ENCODE measurements around the gene MYDGF. TPM values are rescaled to one million over a fixed set of nuclear protein-coding genes. Genes with fewer than 3 reads are reported as not detected.

Gene MYDGF
- total RNA-seq, 1 experiment from 2014 or later = 250 TPM

DNA sequence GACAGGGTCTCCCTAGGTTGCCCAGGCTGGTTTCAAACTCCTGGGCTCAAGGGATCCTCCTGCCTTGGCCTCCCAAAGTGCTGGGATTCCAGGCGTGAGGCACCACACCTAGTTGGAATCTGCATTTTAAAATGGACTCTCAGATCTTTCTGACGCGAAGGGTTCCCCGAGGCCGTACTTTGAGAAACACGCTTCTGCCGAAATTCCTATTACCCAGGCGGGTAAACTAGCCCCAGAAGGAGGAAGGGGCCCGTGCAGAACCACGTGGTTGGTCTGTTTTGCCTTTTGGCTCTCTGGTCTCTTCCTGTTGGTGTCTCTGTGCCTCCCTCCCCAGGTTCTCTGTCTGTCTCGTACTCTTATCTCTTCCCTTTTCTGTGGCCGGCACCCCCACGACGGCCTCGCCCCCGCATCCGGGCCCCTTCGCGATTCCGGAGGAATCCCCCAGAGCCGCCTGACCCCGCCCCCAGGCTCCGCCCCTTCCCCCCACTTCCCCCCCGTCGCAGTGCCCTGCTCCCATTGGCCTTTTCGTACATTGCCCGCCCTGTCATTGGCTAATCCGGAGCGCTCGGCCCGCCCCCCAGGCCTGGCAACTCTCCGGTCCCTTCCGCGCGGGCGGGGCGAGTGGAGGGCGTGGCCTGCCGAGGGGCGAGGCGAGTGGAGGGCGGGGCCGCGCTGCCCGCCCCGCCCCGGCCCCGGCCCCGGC is 31.2 kb downstream of the MYDGF start, which contains the start of gene TNFAIP8L1:
Gene TNFAIP8L1 (plus strand): TSS at position 689 of the 703 bp plus-strand sequence. CDS start 12,354 bp downstream, outside the sequence.
- peak within 1 kb of the TSS; percentile 76 for H3K4me3 ChIP-seq
- H3K27ac ChIP-seq = peak within 1 kb of the TSS; percentile 67
- peaks cover 37% of the 10 kb centered on the region for H3K4me1 ChIP-seq (replicated peaks)
- DNase-seq (ENCODE audit: low read depth in 1 of 2, low spot score in 2 of 2) = peak; percentile 88 to 98
- H3K9me3 ChIP-seq (replicated peaks) = no peaks in the 10 kb centered on the region
- H3K36me3 ChIP-seq = no peaks in the 10 kb centered on the region
- no peaks in the 10 kb centered on the region for H3K27me3 ChIP-seq (replicated peaks)

DNA sequence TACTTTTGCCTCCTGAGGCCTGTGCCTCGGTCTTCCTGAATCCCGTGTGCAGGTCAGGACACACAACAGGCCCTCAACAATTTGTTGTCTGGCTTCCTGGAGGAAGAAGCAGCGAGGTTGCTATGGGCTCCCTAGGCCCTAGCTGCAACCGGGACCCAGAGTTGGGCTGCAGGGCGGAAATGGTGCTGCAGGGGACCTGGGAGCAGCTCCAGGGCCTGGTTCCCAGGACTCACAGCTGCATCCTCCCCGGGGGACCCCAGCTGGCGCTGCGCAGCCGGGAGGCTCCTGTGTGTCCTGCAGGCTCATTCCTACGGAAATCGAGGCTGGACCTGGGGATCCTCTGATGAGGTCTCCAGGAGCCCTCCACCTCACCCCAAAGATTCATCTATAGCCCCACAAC is 31.8 kb downstream of the MYDGF start:
- H3K4me1 ChIP-seq (replicated peaks) = peaks cover 44% of the 10 kb centered on the region
- H3K9me3 ChIP-seq (replicated peaks) = no peaks in the 10 kb centered on the region
- no peaks in the 10 kb centered on the region for H3K36me3 ChIP-seq
- DNase-seq (ENCODE audit: low read depth in 1 of 2, low spot score in 2 of 2) = no peak
- H3K27me3 ChIP-seq (replicated peaks) = no peaks in the 10 kb centered on the region
- H3K4me3 ChIP-seq = no peak overlapping the region
- H3K27ac ChIP-seq = no peak overlapping the region

DNA sequence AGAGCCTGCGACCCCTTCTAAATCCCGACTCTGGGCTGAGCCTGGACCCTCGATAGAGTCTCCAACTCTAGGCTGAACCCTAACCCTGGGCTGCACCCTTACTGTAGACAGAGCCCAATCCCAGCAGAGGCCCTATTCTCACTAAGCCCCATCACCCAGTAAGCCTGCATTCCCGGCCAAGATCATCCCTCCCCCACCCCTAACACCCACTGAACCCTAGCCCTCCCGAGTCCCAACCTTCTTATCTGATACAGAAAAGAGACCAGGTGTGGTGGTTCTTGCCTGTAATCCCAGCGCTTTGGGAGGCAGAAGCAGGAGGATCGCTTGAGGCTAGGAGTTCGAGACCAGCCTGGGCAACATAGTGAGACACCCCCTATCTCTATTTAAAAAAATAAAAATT is 33.4 kb downstream of the MYDGF start:
- Histone ChIP-seq H3K27me3 (replicated peaks) (no peaks in the 10 kb centered on the region), H3K27ac (no peak overlapping the region), H3K9me3 (replicated peaks) (no peaks in the 10 kb centered on the region), H3K36me3 (no peaks in the 10 kb centered on the region), H3K4me3 (no peak overlapping the region; the same call in 1 of the 2 replicates), H3K4me1 (replicated peaks) (peaks cover 45% of the 10 kb centered on the region)
- no peak for DNase-seq (ENCODE audit: low read depth in 1 of 2, low spot score in 2 of 2)

- Histone ChIP-seq H3K4me3 (peak overlapping the region; percentile 34), H3K9me3 (replicated peaks) (no peaks in the 10 kb centered on the region), H3K4me1 (replicated peaks) (peaks cover 45% of the 10 kb centered on the region), H3K27me3 (replicated peaks) (no peaks in the 10 kb centered on the region), H3K27ac (peak overlapping the region; percentile 55; the same call in 1 of the 2 replicates), H3K36me3 (no peaks in the 10 kb centered on the region)
- DNase-seq (ENCODE audit: low read depth in 1 of 2, low spot score in 2 of 2) = peak; percentile 63 to 71
Observed at GRCh38 chr19:4636151-4636717, 33.9 kb downstream of the MYDGF start.

DNA sequence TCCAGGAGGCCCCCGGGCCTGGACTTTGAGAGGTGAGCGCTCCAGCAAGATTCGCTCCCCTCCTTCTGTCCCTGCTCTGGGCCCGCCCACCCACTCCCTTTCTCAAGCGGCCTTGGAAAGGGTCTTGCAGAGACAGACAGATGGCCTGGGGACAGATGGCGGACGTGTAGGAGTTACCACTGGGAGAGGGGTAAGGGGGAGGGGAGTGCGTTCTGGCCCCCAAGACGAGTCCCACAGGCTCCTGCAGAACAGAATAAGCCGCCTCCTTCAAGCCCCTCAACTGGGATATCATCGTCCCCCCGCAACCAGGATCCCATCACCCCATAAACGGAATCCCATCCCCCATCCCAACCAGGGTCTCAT is 34.4 kb downstream of the MYDGF start:
- Histone ChIP-seq H3K9me3 (replicated peaks) (no peaks in the 10 kb centered on the region), H3K36me3 (no peaks in the 10 kb centered on the region), H3K27me3 (replicated peaks) (no peaks in the 10 kb centered on the region), H3K4me3 (peak overlapping the region; percentile 34), H3K4me1 (replicated peaks) (peaks cover 45% of the 10 kb centered on the region), H3K27ac (peak overlapping the region; percentile 55; the same call in 1 of the 2 replicates)
- DNase-seq (ENCODE audit: low read depth in 1 of 2, low spot score in 2 of 2) = no peak

DNA sequence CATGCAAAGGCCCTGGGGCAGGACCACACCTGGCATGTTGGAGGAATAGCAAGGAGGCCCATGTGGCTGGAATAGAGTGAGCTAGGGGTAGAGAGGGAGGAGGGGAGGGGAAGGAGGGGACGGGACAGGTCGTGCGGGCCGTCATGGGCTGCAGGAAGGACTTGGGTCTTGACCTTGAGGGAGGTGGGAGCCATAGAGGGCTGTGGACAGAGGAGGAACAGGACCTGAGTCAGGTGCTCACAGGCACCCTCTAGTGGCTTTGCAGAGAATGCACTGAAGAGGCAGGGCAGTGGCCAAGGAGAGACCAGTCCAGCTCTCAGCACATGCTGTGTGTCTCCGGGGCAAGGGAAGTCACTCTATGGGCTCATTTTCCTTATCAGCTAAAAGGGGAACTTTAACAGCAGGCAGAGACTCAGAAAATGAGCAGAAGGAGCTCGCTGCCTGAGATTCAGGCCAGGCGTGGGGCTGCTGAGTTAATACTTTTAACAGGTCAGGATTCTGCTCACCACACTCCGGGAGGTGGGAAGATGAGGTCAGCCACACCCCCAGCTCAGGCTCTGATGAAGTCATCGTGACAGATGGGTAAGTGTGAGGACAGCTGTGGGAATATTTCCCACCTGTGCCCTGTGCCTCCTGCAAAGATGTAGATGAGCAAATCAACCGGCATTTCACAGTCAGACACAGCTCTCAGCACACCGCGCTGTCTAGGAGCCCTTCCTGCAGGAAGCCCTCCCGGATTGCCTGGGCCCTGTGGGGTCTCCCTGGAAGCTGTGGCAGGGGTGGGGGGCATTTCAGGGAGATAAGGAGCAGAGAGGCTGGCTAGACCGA is 36.8 kb downstream of the MYDGF start:
- no peak overlapping the region for H3K27ac ChIP-seq
- H3K4me1 ChIP-seq (replicated peaks) = peaks cover 29% of the 10 kb centered on the region
- H3K9me3 ChIP-seq (replicated peaks) = no peaks in the 10 kb centered on the region
- peak; percentile 49 to 71 for DNase-seq (ENCODE audit: low read depth in 1 of 2, low spot score in 2 of 2)
- no peaks in the 10 kb centered on the region for H3K36me3 ChIP-seq
- H3K27me3 ChIP-seq (replicated peaks) = no peaks in the 10 kb centered on the region
- no peak overlapping the region for H3K4me3 ChIP-seq

GRCh38 chr19:4624733-4625362 is 45.3 kb downstream of the MYDGF start:
- no peaks in the 10 kb centered on the region for H3K36me3 ChIP-seq
- peaks cover 14% of the 10 kb centered on the region; the same call in 1 of the 2 replicates for H3K27me3 ChIP-seq (replicated peaks)
- H3K27ac ChIP-seq = no peak overlapping the region
- H3K4me3 ChIP-seq = no peak overlapping the region
- no peaks in the 10 kb centered on the region for H3K4me1 ChIP-seq (replicated peaks)
- H3K9me3 ChIP-seq (replicated peaks) = no peaks in the 10 kb centered on the region
- no peak for DNase-seq (ENCODE audit: low read depth in 1 of 2, low spot score in 2 of 2)

- Histone ChIP-seq H3K4me1 (replicated peaks) (no peaks in the 10 kb centered on the region), H3K9me3 (replicated peaks) (no peaks in the 10 kb centered on the region), H3K4me3 (no peak overlapping the region), H3K27ac (no peak overlapping the region), H3K36me3 (no peaks in the 10 kb centered on the region), H3K27me3 (replicated peaks) (peaks cover 15% of the 10 kb centered on the region; the same call in 1 of the 2 replicates)
- DNase-seq (ENCODE audit: low read depth in 1 of 2, low spot score in 2 of 2) = no peak
Observed at GRCh38 chr19:4624301-4624700, 45.8 kb downstream of the MYDGF start.

- Histone ChIP-seq H3K27me3 (replicated peaks) (peaks cover 15% of the 10 kb centered on the region; the same call in 1 of the 2 replicates), H3K27ac (no peak overlapping the region), H3K36me3 (no peaks in the 10 kb centered on the region), H3K9me3 (replicated peaks) (no peaks in the 10 kb centered on the region), H3K4me3 (no peak overlapping the region), H3K4me1 (replicated peaks) (no peaks in the 10 kb centered on the region)
- no peak for DNase-seq (ENCODE audit: low read depth in 1 of 2, low spot score in 2 of 2)
Observed at GRCh38 chr19:4622695-4623421, 47.3 kb downstream of the MYDGF start.

DNA sequence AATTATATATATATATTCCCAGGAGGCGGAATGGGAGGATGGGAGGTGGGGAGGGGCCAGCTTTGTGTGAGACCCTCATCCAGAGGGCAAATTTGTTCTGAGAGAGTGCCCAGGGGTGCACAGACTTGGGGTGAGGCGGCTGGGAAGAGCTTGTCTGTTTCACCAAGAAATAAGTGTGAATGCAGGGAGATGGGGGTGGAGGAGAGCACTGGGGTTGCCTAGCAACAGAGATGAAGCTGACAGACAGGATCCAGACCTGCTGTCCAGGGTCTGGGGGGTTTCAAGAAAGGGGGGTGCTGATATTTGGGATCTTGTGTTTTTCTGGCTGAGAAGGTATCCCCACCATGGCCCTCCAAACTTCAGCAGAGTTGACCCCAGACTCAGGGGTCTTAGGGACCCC is 49.5 kb downstream of the MYDGF start:
- H3K9me3 ChIP-seq (replicated peaks) = no peaks in the 10 kb centered on the region

DNA sequence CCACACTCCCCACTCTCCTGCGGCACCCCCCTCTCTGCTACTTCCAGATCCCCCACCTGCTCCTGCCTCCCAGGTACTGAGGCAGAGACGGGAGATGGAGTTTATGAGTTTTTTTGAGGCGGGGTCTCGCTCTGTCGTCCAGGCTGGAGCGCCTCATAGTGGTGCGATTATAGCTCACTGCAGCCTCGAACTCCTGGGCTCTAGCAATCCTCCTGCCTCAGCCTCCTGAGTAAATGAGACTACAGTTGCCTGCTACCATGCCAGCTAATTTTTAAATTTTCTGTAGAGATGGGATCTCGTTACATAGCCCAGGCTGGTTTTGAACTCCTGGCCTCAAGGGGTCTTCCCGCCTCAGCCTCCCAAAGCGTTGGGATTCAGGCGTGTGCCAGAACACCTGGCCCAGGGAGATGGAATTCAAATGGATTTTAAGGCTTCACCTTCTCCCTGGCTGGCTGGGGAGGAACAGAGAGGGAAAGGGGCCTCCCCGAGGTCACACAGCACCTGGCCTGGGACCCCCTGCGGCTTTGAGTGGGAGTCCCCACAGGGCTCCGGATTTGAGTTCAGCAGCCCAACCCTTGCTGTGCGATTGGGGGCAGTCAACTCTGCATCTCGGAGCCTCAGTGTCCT is 50.4 kb downstream of the MYDGF start:
- no peak for DNase-seq (ENCODE audit: low read depth in 1 of 2, low spot score in 2 of 2)
- Histone ChIP-seq H3K36me3 (no peaks in the 10 kb centered on the region), H3K9me3 (replicated peaks) (no peaks in the 10 kb centered on the region), H3K4me1 (replicated peaks) (no peaks in the 10 kb centered on the region), H3K4me3 (no peak overlapping the region), H3K27me3 (replicated peaks) (peaks cover 19% of the 10 kb centered on the region; the same call in 1 of the 2 replicates), H3K27ac (no peak overlapping the region)

More for the DNA sequence above, 49.5 kb downstream of the MYDGF start:
- no peak overlapping the region for H3K27ac ChIP-seq
- peaks cover 19% of the 10 kb centered on the region; the same call in 1 of the 2 replicates for H3K27me3 ChIP-seq (replicated peaks)
- H3K4me3 ChIP-seq = no peak overlapping the region
- no peaks in the 10 kb centered on the region for H3K4me1 ChIP-seq (replicated peaks)
- no peak for DNase-seq (ENCODE audit: low read depth in 1 of 2, low spot score in 2 of 2)
- no peaks in the 10 kb centered on the region for H3K36me3 ChIP-seq

DNA sequence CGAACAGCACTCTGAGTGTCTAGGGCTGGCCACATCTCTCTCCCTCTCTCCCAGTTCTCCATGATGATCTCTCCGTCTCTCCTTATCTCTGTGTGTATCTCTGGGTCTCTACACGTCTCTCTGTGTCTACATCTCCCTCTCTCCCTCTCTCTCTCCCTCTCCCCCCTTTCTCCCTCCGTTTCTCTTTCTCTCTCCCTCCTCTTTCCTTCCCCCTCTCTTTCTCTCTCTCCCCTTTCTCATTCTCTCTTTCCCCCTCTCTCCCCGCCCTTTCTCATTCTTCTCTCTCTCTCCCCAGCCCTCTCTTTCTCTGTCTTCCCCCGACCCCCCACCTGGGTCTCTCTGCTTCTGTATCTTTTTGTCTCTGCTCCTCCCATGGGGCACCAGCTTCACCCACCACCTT is 52.1 kb downstream of the MYDGF start:
- Histone ChIP-seq H3K36me3 (no peaks in the 10 kb centered on the region), H3K27ac (no peak overlapping the region), H3K4me1 (replicated peaks) (no peaks in the 10 kb centered on the region), H3K4me3 (no peak overlapping the region), H3K27me3 (replicated peaks) (peaks cover 19% of the 10 kb centered on the region; the same call in 1 of the 2 replicates), H3K9me3 (replicated peaks) (no peaks in the 10 kb centered on the region)
- DNase-seq (ENCODE audit: low read depth in 1 of 2, low spot score in 2 of 2) = no peak
